H9 (cell line): ENCODE measurements around the gene MAPK1IP1L. TPM values are rescaled to one million over a fixed set of nuclear protein-coding genes. Genes with fewer than 3 reads are reported as not detected.

Experiments used
- DNase-seq: peaks from one replicate; pipeline ENCODE4 v3.0.0-alpha.2; 2017
- H2AFZ ChIP-seq: one replicate; pipeline ENCODE4 v1.6.1; 2013; ENCODE audit warnings: mild to moderate bottlenecking, low read length, control low read depth, moderate library complexity
- H2AK5ac ChIP-seq: 2 replicates; pipeline ENCODE4 v1.6.1; 2013; ENCODE audit warnings: low read length, control low read depth, mixed read lengths; ENCODE audit not compliant: insufficient read length
- H2BK120ac ChIP-seq: one replicate; pipeline ENCODE4 v1.6.1; 2013; ENCODE audit warnings: low read depth, mild to moderate bottlenecking, low read length, control low read depth, inconsistent platforms; ENCODE audit not compliant: poor library complexity, severe bottlenecking
- H2BK12ac ChIP-seq: 2 replicates; pipeline ENCODE4 v1.6.1; 2013; ENCODE audit warnings: low read length, control low read depth, mixed read lengths, low read depth; ENCODE audit not compliant: insufficient read length
- H2BK15ac ChIP-seq: 2 replicates; pipeline ENCODE4 v1.6.1; 2013; ENCODE audit warnings: low read depth, low read length, control low read depth
- H2BK20ac ChIP-seq: one replicate; pipeline ENCODE4 v1.6.1; 2013; ENCODE audit warnings: low read depth, mild to moderate bottlenecking, low read length, control low read depth, inconsistent platforms; ENCODE audit not compliant: poor library complexity, severe bottlenecking
- H2BK5ac ChIP-seq: 2 replicates; pipeline ENCODE4 v1.6.1; 2013; ENCODE audit warnings: low read length, control low read depth, mixed read lengths; ENCODE audit not compliant: insufficient read length
- H3K14ac ChIP-seq: 2 replicates; pipeline ENCODE4 v1.6.1; 2013; ENCODE audit warnings: low read length, control low read depth; ENCODE audit not compliant: insufficient read depth
- H3K18ac ChIP-seq: 2 replicates; pipeline ENCODE4 v1.6.1; 2013; ENCODE audit warnings: low read depth, mild to moderate bottlenecking, mixed read lengths, low read length, control low read depth; ENCODE audit not compliant: insufficient read length
- H3K23ac ChIP-seq: 2 replicates; pipeline ENCODE4 v1.6.1; 2013; ENCODE audit warnings: low read length, control low read depth, mixed read lengths, low read depth; ENCODE audit not compliant: insufficient read length
- H3K23me2 ChIP-seq: 2 replicates; pipeline ENCODE4 v1.6.1; 2013; ENCODE audit warnings: low read depth, mild to moderate bottlenecking, mixed read lengths, low read length, control low read depth; ENCODE audit not compliant: insufficient read length, poor library complexity, severe bottlenecking
- H3K27ac ChIP-seq: 2 replicates; pipeline ENCODE4 v1.5.1; 2013; ENCODE audit warnings: low read length, control low read depth, mixed read lengths, low read depth; ENCODE audit not compliant: insufficient read length
- H3K27me3 ChIP-seq: 2 replicates; pipeline ENCODE4 v1.6.1; 2013; ENCODE audit warnings: low read length, control low read depth, inconsistent platforms; ENCODE audit not compliant: insufficient read depth
- H3K4ac ChIP-seq: 2 replicates; pipeline ENCODE4 v1.6.1; 2013; ENCODE audit warnings: low read depth, mild to moderate bottlenecking, control low read depth, inconsistent platforms, low read length, moderate library complexity
- H3K4me1 ChIP-seq: 2 replicates; pipeline ENCODE4 v1.6.1; 2013; ENCODE audit warnings: low read length, control low read depth, inconsistent platforms; ENCODE audit not compliant: insufficient read depth
- H3K4me2 ChIP-seq: 2 replicates; pipeline ENCODE4 v1.6.1; 2013; ENCODE audit warnings: low read length, control low read depth, mixed read lengths; ENCODE audit not compliant: insufficient read length, insufficient read depth
- H3K56ac ChIP-seq: 2 replicates; pipeline ENCODE4 v1.6.1; 2013; ENCODE audit warnings: low read depth, mild to moderate bottlenecking, mixed read lengths, low read length, control low read depth; ENCODE audit not compliant: insufficient read length
- H3K79me1 ChIP-seq: 2 replicates; pipeline ENCODE4 v1.6.1; 2013; ENCODE audit warnings: low read depth, mild to moderate bottlenecking, moderate library complexity, low read length, control low read depth, inconsistent platforms; ENCODE audit not compliant: insufficient read depth, poor library complexity, severe bottlenecking
- H3K79me2 ChIP-seq: 2 replicates; pipeline ENCODE4 v1.6.1; 2013; ENCODE audit warnings: low read length, control low read depth, inconsistent platforms; ENCODE audit not compliant: insufficient read depth
- H3K9ac ChIP-seq: 2 replicates; pipeline ENCODE4 v1.6.1; 2013; ENCODE audit warnings: low read length, control low read depth, mixed read lengths; ENCODE audit not compliant: insufficient read length; ENCODE audit errors: extremely low read depth
- H3K9me3 ChIP-seq: one replicate; pipeline ENCODE4 v1.6.1; 2013; ENCODE audit warnings: low read depth, low read length, inconsistent platforms; ENCODE audit not compliant: control insufficient read depth
- H3T11ph ChIP-seq: one replicate; pipeline ENCODE4 v1.6.1; 2013; ENCODE audit warnings: mild to moderate bottlenecking, low read length, control low read depth, inconsistent platforms
- H4K20me1 ChIP-seq: one replicate; pipeline ENCODE4 v1.6.1; 2013; ENCODE audit not compliant: control insufficient read depth, insufficient read length, insufficient read depth
- H4K5ac ChIP-seq: 2 replicates; pipeline ENCODE4 v1.6.1; 2013; ENCODE audit warnings: low read depth, mild to moderate bottlenecking, mixed read lengths, low read length, control low read depth; ENCODE audit not compliant: insufficient read length
- H4K8ac ChIP-seq: replicated peaks from 2 replicates; pipeline ENCODE4 v1.6.1; 2013; ENCODE audit warnings: low read length, control low read depth, mixed read lengths, low read depth; ENCODE audit not compliant: insufficient read length
- H4K91ac ChIP-seq: 2 replicates; pipeline ENCODE4 v1.6.1; 2013; ENCODE audit warnings: low read depth, mild to moderate bottlenecking, moderate library complexity, mixed read lengths, low read length, control low read depth; ENCODE audit not compliant: insufficient read length
- H3K27ac Mint-ChIP-seq, 3 experiments: 2 replicates in 2 of 3; 3 replicates in 1 of 3; pipeline ENCODE4 v1.8.0; 2020 to 2021; ENCODE audit warnings: mixed read lengths in 3 of 3, mild to moderate bottlenecking in 1 of 3, moderate library complexity in 1 of 3
- H3K27me3 Mint-ChIP-seq: 2 replicates; pipeline ENCODE4 v1.8.0; 2021; ENCODE audit warnings: low read depth, mild to moderate bottlenecking, moderate library complexity, mixed read lengths
- H3K36me3 Mint-ChIP-seq, 3 experiments: 2 replicates in 2 of 3; 3 replicates in 1 of 3; pipeline ENCODE4 v1.8.0; 2020 to 2021; ENCODE audit warnings: low read depth in 3 of 3, mixed read lengths in 3 of 3; ENCODE audit not compliant: insufficient read depth in 1 of 3
- H3K4me1 Mint-ChIP-seq, 2 experiments: 2 replicates each; pipeline ENCODE4 v1.8.0; 2020; ENCODE audit warnings: mixed read lengths in 2 of 2
- H3K4me3 Mint-ChIP-seq, 2 experiments: 2 replicates in 1 of 2; 3 replicates in 1 of 2; pipeline ENCODE4 v1.8.0; 2020 to 2021; ENCODE audit warnings: mild to moderate bottlenecking in 2 of 2, mixed read lengths in 2 of 2, moderate library complexity in 1 of 2
- H3K9me3 Mint-ChIP-seq, 2 experiments: 2 replicates in 1 of 2; 3 replicates in 1 of 2; pipeline ENCODE4 v1.8.0; 2020; ENCODE audit warnings: mild to moderate bottlenecking in 2 of 2, mixed read lengths in 2 of 2, moderate library complexity in 1 of 2
- CTCF ChIP-seq: fragments of 200-600 bp; sonication (generic); conservative IDR thresholded peaks from 3 replicates; pipeline ENCODE4 v1.8.0; 2021; ENCODE audit warnings: antibody characterized with exemption, mild to moderate bottlenecking
- total RNA-seq: library from RNA; stranded (reverse); gene quantifications from 2 replicates; pipeline ENCODE4 v1.2.1, GENCODE V29; 2021

The MAPK1IP1L gene
- total RNA-seq, 1 experiment from 2014 or later, result 133 TPM

- Histone ChIP-seq H2BK12ac (no peak overlapping the region), H3K27me3 (no peaks in the 10 kb centered on the region), H4K20me1 (no peaks in the 10 kb centered on the region), H2AFZ (no peak overlapping the region), H3K14ac (no peak overlapping the region), H3T11ph (no peak overlapping the region), H3K9ac (no peak overlapping the region), H3K9me3 (no peaks in the 10 kb centered on the region), H4K5ac (no peak overlapping the region), H4K8ac (no peak overlapping the region), H2BK20ac (no peak overlapping the region), H2AK5ac (no peak overlapping the region), H3K79me2 (no peaks in the 10 kb centered on the region), H3K23ac (no peak overlapping the region), H2BK15ac (no peak overlapping the region), H3K27ac (no peak overlapping the region), H3K18ac (no peak overlapping the region), H2BK120ac (no peak overlapping the region), H3K4me2 (no peak overlapping the region), H3K23me2 (no peaks in the 10 kb centered on the region), H3K4ac (no peak overlapping the region), H4K91ac (no peak overlapping the region), H2BK5ac (no peak overlapping the region), H3K79me1 (no peaks in the 10 kb centered on the region), H3K4me1 (no peaks in the 10 kb centered on the region), H3K56ac (no peak overlapping the region)
- H3K4me3 Mint-ChIP-seq, result no peak overlapping the region
- DNase-seq, result no peak
- peaks cover 5% of the 10 kb centered on the region; the same call in 1 of the 2 replicates for H3K27me3 Mint-ChIP-seq
- no peak overlapping the region for H3K27ac Mint-ChIP-seq
- H3K36me3 Mint-ChIP-seq, result no peaks in the 10 kb centered on the region
- H3K4me1 Mint-ChIP-seq, result peaks cover 2% of the 10 kb centered on the region in 2 experiments; a peak in 3 of 4 replicates
- H3K9me3 Mint-ChIP-seq, result no peaks in the 10 kb centered on the region
- no peak for TF ChIP-seq CTCF
These were observed 33.1 kb downstream of the MAPK1IP1L start for GRCh38 chr14:55084401-55085059.
